ENCODE results near the gene ANKS1A. TPM values are rescaled to one million over a fixed set of nuclear protein-coding genes. Genes with fewer than 3 reads are reported as not detected.

ANKS1A gene
- polyA plus RNA-seq, 2 of the 4 experiments (the other 2 are of a cell fraction) = 3.6 to 5.9 TPM

DNA sequence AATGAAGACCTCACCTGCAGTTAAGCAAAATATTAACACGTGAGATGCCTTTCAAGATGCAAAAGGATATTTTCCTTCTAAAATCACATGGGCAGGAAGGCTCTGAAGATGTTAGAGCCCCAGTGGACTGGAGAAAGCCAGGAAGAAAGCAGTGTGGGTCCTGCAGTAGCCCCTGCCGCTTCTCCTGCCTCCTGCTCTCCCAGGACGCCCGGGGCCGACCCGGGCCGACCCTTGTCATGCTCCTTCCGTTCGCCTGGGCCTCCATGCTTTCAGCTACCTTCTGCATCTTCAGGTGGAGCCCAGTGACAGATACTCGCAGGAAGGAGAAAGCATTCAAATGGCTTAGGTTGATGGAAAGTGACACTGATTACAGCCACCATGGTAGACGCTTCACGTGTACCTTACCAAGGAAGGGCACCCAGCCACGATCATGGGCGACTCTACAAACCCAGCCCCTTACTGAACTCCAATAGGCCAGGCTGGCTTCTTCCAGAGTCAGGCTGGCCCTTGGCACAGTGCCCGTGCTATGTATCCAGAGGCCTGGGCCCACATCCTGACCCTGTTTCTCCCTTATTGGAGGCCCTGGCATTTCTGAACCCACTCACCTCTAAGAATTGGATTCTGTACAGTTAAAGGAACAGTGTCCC lies 183.1 kb downstream of the ANKS1A start:
- Histone ChIP-seq H3K4me3 (no peak overlapping the region), H3K4me1 (no peaks in the 10 kb centered on the region), H3K27ac (no peak overlapping the region), H3K4me2 (no peak overlapping the region), H3K9me3 (no peaks in the 10 kb centered on the region)
- DNase-seq (ENCODE audit: low read depth in 1 of 2, low spot score in 1 of 2) = no peak
- ChIA-PET POLR2A (no interaction called here), CTCF (no interaction called here)
- no peak for ATAC-seq
- 81% methylated on average over 15 of the region's 15 CpGs for WGBS (ENCODE audit: missing lambda C conversion rate)
- no peak for FAIRE-seq
- TF ChIP-seq CHD2 (IDR thresholded peaks at IDR 0.05; ENCODE audit: low read length, partially characterized antibody) = no peak
- no peak for TF ChIP-seq RARB (CRISPR knock-in tag; IDR thresholded peaks at IDR 0.05)
- TF ChIP-seq RCOR1 (IDR thresholded peaks at IDR 0.05; ENCODE audit: low read depth, low read length) = no peak
- no peak for TF ChIP-seq FOSB (CRISPR knock-in tag; IDR thresholded peaks at IDR 0.05)
- TF ChIP-seq KDM5A (IDR thresholded peaks at IDR 0.05) = no peak
- no peak for TF ChIP-seq RNF2 (IDR thresholded peaks at IDR 0.05; ENCODE audit: borderline replicate concordance, low read depth)
- TF ChIP-seq MAX (IDR thresholded peaks at IDR 0.05) = no peak
- no peak for TF ChIP-seq REST (IDR thresholded peaks at IDR 0.05)

- Histone ChIP-seq H3K27ac (no peak overlapping the region), H3K4me1 (no peaks in the 10 kb centered on the region), H3K4me2 (no peak overlapping the region), H3K4me3 (no peak overlapping the region), H3K9me3 (no peaks in the 10 kb centered on the region)
- POLR2A ChIA-PET = no interaction called here
- ATAC-seq = no peak
- 92% methylated on average over 9 of the region's 9 CpGs for WGBS (ENCODE audit: missing lambda C conversion rate)
- no peak for TF ChIP-seq CBX8 (IDR thresholded peaks at IDR 0.05)
- FAIRE-seq = no peak
- DNase-seq (ENCODE audit: low read depth in 1 of 2, low spot score in 1 of 2) = no peak
- CTCF ChIA-PET = no interaction called here
Measured at GRCh38 chr6:35072698-35073055, 183.6 kb downstream of the ANKS1A start.

GRCh38 chr6:35073211-35073610 lies 184.2 kb downstream of the ANKS1A start:
- Histone ChIP-seq H3K4me1 (no peaks in the 10 kb centered on the region), H3K9me3 (no peaks in the 10 kb centered on the region), H3K27ac (no peak overlapping the region), H3K4me3 (no peak overlapping the region), H3K4me2 (no peak overlapping the region)
- FAIRE-seq (no peak), DNase-seq (ENCODE audit: low read depth in 1 of 2, low spot score in 1 of 2) (no peak), ATAC-seq (no peak)
- TF ChIP-seq MAZ (IDR thresholded peaks at IDR 0.05; ENCODE audit: borderline replicate concordance, low read depth, low read length) (no peak), JUNB (IDR thresholded peaks at IDR 0.05) (no peak), ESRRA (IDR thresholded peaks at IDR 0.05; ENCODE audit: borderline replicate concordance, low read length) (no peak), NPAS2 (CRISPR knock-in tag; IDR thresholded peaks at IDR 0.05; ENCODE audit: borderline replicate concordance) (no peak), RAD21 (conservative IDR thresholded peaks at IDR 0.05 in 1 of 2, IDR thresholded peaks at IDR 0.05 in 1 of 2) (no peak), HOXA7 (CRISPR knock-in tag; IDR thresholded peaks at IDR 0.05) (no peak), EP300 (IDR thresholded peaks at IDR 0.05) (no peak), EHF (CRISPR knock-in tag; IDR thresholded peaks at IDR 0.05) (no peak), HOXB5 (CRISPR knock-in tag; IDR thresholded peaks at IDR 0.05) (no peak), MAFK (IDR thresholded peaks at IDR 0.05; ENCODE audit: partially characterized antibody) (no peak), CTCF (IDR thresholded peaks at IDR 0.05) (no peak), ZSCAN20 (CRISPR knock-in tag; IDR thresholded peaks at IDR 0.05) (no peak), ZC3H11A (IDR thresholded peaks at IDR 0.05) (no peak), RNF2 (IDR thresholded peaks at IDR 0.05; ENCODE audit: borderline replicate concordance, low read depth) (no peak)
- TF ChIP-seq, protein P1, sequence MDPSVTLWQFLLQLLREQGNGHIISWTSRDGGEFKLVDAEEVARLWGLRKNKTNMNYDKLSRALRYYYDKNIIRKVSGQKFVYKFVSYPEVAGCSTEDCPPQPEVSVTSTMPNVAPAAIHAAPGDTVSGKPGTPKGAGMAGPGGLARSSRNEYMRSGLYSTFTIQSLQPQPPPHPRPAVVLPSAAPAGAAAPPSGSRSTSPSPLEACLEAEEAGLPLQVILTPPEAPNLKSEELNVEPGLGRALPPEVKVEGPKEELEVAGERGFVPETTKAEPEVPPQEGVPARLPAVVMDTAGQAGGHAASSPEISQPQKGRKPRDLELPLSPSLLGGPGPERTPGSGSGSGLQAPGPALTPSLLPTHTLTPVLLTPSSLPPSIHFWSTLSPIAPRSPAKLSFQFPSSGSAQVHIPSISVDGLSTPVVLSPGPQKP (IDR thresholded peaks at IDR 0.05; ENCODE audit: low read depth, low read length) = no peak
- 91% methylated on average over 10 of the region's 10 CpGs for WGBS (ENCODE audit: missing lambda C conversion rate)
- ChIA-PET CTCF (no interaction called here), POLR2A (no interaction called here)

Measured in A549 (cell line).